Endometrial microvascular endothelial cells (primary cell): ENCODE measurements around the gene INTS11. TPM values are rescaled to one million over a fixed set of nuclear protein-coding genes. Genes with fewer than 3 reads are reported as not detected.
"Not testable (repeated sequence)": the region's sequence is repeated elsewhere in the genome, so short reads cannot be mapped to it uniquely, and the experiment has no call there.

ENCODE experiments used
- in situ Hi-C: cut with HindIII; loops from 2 replicates; pipeline ENCODE4 v1.10.0; 2017; ENCODE audit warnings: low sequenced_read_pairs, low pct_unique_long_range_greater_than_20kb; ENCODE audit errors: inconsistent ontology term
- total RNA-seq: library from RNA; depleted of rRNA; stranded (reverse); fragments of >200 nt; gene quantifications from one replicate; pipeline ENCODE4 v1.2.3, GENCODE V29; 2015; ENCODE audit errors: inconsistent ontology term

Gene INTS11
- total RNA-seq, 1 donor from 2014 or later, result 99.3 TPM

DNA sequence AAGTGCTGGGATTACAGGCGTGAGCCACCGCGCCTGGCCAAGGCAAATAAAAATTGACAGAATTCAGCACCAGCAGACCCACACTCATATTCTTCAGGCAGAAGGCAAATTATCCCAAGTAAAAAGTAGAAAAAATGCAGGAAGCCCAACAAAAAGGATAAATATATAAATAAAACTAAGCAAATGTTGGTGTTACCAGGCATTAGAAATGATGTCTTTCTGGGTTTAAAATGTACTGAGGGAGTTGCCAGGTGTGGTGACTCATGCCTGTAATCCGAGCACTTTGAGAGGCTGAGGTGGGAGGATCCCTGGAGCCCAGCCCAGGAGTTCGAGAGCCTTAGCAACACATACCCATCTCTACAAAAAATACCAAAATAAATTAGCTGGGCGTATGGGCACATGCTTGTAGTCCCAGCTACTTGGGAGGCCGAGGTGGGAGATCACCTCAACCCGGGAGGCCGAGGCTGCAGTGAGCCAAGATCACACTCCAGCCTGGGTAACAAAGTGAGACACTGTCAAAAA, 6.3 kb downstream of the INTS11 start:
- in situ Hi-C loops, result no loop called here

GRCh38 chr1:1317420-1317819, 7.0 kb downstream of the INTS11 start:
- in situ Hi-C loops, result no loop called here

GRCh38 chr1:1316199-1316598, 8.3 kb downstream of the INTS11 start:
- in situ Hi-C loops, result not testable (repeated sequence)

DNA sequence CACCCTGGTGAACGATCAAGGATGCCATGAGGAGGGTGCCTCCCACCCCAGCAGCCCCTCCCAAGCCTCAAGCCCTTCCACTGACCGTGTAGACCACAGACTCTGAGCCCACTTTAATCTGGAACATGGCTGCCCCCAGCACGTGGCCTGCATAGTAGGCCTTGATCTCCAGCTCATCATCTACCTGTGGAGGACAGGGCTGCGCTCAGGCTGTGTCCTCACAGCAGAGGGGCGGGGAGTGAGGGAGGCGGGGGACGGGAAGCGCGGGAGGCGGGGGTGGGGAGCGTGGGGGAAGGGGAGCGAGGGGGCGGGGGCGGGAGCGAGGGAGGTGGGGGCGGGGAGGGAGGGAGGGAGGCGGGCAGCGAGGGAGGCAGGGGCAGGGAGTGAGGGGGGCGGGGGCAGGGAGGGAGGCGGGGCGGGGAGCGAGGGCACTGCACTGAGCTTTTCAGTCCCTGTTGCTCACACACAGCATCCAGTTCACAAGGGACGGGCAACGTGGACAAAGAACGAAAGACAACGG, 9.0 kb downstream of the INTS11 start:
- in situ Hi-C loops, result no loop called here

DNA sequence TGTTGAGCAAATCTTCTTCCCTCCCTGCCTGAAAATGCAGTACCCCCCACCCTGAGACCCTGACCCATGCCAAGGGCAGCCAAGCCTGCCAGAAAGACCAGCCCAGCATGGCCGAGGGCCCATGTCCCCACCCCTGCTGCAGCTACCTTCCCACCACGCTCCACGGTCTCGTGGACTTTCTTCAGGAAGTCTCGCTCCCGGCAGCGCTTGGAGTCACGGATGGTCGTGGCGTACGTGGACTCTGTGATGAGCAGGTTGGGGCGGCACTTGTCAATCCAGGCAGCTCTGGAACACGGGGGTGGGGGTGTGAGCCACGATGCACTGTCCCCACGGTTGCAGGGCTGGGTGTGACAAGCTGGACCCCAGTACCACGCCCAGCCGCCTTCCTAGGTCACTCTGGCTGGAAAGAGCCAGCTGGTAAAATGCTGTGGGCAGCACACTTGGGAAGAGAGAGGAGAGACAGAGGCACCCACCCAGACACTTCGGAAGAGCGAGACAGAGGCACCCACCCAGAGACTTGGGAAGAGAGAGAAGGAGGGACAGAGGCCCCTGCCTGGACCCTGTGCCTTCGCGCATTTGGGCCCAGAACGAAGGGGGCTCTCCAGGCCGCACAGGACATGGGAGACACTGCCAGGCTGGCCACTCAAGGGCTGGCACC, 9.7 kb downstream of the INTS11 start:
- in situ Hi-C loops, result no loop called here

DNA sequence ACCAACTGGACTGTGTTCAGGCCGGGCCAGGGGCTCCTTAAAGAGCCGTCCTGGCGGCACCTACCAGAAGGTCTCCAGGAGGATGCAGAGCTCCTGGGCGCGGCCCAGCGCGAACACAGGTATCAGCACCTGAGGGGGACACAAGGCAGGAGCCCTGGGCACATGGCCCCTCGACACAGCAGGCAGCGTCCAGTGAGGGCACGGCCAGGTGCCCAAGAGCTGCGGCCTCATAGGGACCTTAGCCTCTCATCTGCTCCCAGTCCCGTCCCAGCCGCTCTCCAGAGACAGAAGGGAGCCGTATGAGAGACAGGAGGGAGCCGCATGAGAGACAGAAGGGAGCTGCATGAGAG, 10.2 kb downstream of the INTS11 start:
- in situ Hi-C loops, result no loop called here

GRCh38 chr1:1313500-1314236, 10.8 kb downstream of the INTS11 start:
- in situ Hi-C loops, result no loop called here

DNA sequence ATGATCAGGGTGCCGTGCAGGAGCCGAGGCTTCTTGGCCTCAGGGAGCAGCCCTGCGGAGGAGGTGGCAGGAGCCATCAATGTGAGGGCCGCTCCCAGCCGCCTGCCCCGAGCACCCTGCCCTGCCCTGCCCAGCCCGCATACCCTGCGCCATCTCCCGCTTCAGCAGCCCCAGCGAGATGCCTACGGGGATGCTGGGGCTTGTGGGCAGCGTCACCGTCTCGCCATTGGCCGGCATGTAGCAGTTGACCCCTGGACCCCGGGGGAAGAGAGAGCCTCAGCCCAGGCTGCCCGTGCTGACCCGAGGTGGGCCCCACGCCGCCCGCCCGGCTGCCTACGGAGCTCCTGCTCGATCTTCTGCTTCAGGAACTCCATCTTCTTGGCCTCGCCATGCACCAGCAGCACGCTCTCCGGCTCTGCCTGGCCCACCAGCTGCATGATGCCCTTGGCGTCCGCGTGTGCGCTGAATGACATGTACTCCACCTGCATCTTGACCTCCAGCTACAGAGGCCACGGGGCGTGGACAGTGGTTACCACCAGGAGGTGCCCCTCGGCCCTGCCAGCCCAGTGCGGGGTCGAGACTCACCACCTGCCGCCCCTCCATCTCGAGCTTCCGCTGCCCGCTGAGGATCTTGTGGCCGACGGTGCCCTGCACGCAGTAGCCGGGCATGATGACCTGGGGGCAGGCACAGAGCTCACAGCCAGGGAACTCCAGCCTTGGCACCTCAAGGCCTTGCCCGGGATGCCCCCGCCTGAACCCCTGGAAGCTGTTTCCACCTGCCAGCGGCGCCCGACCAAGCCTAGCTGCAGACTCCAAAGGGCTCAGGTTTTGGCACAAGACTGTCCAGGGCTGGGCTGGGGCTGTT, 11.8 kb downstream of the INTS11 start:
- in situ Hi-C loops, result no loop called here

DNA sequence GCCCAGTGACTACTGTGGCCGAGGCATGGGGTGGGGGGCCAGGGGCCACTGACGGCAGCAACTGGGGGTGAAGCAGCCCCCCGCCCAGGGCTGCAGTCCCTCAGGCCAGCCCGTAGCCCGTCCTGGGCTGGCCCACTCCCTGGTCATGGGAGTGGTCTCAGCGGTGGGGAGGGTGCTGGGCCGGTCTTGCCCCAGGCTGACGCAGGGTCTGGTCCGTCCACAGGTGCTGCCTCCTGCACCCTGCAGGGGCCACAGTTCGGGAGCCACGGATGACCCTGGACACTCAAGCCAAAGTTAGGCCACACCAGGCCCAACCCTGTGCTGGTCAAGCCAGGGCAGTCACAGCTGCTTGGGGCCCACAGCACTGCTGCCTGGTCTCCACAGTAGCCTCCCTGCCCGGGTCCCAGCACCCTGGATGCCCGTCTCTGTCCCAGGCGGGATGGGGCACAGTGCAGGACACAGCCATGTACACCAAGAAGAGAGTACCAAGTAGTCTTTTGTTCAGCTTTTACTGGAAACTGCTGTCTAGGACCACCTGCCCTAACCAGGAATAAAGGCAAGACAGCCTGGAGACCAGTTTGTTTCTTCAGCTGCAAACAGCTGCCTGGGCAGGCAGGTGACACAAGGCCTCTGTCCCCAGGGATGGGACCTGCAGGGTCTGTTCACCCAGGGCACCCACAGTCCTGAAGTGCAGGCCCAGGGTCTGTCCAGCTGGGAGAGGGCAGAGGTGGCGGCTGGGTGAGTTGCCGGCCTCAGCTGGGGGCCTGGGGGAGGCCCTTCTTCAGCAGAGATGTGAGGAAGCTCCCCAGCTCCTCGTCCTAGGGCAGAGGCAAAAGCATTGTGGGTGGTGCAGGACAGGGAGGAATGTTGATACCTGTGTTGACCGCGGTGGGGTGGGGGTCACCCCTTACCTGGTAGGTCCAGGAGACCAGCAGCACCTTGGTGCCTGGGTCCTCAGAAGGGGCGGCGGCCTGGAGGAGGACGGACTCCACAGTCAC, 13.1 kb downstream of the INTS11 start:
- in situ Hi-C loops, result no loop called here

DNA sequence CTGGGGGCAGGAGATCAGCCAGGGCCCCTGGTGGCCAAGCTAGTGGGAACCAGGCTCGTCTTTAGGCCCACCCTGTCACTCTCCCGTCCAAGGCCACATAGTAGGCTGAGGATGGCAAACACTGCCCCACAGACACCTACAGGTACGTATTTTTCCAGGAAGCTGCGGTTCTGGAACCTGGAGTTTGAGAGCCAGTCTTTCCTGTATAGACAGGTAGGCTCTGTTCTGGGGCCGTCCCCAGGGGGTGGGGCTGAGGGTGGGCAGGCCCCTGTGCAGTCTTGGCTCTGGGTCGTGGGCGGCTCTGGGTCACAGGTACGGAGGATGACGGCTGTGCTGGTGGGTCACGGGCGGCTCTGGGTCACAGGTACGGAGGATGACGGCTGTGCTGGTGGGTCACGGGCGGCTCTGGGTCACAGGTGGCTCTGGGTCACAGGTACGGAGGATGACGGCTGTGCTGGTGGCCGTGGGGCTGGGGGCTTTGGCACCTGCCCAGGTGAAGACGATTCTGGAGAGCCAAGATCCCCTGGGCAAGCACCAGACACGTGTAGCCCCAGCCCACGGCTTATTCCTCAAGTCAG, 13.9 kb downstream of the INTS11 start:
- in situ Hi-C loops, result no loop called here

GRCh38 chr1:1310109-1310385, 14.4 kb downstream of the INTS11 start:
- in situ Hi-C loops, result no loop called here

DNA sequence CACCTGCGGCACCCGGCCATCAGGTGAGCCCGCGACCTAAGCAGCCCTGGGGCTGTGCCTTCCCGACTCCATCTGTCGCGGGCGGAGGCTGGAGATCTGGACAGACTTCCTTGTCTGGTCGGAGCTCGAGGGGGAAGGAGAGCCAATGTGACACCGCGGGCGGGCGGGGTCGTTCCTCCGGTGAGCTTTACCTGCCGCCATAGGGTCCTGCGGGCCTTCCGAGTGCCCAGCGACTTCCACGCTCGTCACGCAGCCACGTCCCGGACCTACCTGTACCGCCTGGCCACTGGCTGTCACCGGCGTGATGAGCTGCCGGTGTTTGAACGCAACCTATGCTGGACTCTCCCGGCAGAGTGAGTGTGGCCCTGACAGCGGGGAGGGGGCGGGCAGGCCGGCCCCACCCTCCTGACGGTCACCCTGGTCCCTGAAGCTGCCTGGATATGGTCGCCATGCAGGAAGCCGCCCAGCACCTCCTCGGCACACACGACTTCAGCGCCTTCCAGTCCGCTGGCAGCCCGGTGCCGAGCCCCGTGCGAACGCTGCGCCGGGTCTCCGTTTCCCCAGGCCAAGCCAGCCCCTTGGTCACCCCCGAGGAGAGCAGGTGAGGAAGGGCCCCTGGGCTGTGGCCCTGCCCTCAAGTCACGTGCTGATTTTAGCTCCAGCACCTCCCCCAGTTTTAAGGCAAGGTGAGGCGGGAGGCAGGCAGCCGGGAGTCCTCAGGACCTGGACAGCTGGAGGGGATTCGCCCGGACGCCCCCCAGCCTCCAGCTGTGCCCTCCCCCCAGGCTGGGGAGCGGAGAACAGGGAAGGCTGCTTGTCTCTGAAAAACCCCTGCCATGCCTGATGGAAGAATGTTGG, 15.0 kb downstream of the INTS11 start:
- in situ Hi-C loops, result no loop called here

- in situ Hi-C loops, result no loop called here
Measured at GRCh38 chr1:1308756-1309250, 15.7 kb downstream of the INTS11 start.

GRCh38 chr1:1307923-1308755, 16.3 kb downstream of the INTS11 start, which contains the start of the genes ACAP3 and PUSL1:
TSS of gene ACAP3 (minus strand) at chr1:1307930. CDS start at chr1:1307815, 115 bp downstream.
TSS of gene PUSL1 (plus strand) at chr1:1308597. CDS start at chr1:1308644, 47 bp downstream.
- in situ Hi-C loops, result no loop called here

- in situ Hi-C loops, result no loop called here
Measured at GRCh38 chr1:1307261-1307922, 17.1 kb downstream of the INTS11 start.
